ENCODE results near the gene RFC5.

RFC5 gene

GRCh38 chr12:118036672-118037411 lies 20.3 kb downstream of the RFC5 start:
- H3K4me3 Mint-ChIP-seq = no peak overlapping the region
- H3K4me1 Mint-ChIP-seq = no peaks in the 10 kb centered on the region
- H3K36me3 Mint-ChIP-seq (ENCODE audit: low read depth) = peaks cover 64% of the 10 kb centered on the region
- no peaks in the 10 kb centered on the region for H3K27me3 Mint-ChIP-seq (ENCODE audit: low read depth)
- no peaks in the 10 kb centered on the region for H3K9me3 Mint-ChIP-seq
- no peak overlapping the region for H3K27ac Mint-ChIP-seq
- TF ChIP-seq CTCF (IDR thresholded peaks at IDR 0.05; ENCODE audit: unreplicated experiment in 3 of 3) = no peak

DNA sequence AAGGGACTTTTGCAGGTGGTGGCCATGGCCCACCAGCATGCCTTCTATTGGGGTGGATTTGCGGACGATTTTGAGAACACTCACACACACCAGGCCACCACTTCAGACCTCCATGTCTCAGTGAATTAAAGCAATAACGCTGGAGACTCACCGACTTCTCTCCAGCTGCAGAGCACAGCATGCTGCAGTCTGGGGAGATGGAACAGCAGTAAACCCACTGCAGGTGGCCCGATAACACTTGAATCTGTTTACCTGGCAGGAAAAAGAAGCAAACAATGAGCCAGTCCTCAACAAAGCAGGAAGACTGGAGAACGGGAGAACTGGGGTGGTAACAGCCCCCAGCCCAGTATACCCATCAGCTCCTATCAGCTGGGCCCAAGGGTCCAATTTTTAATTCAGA lies 21.6 kb downstream of the RFC5 start:
- H3K4me3 Mint-ChIP-seq = no peak overlapping the region
- H3K27me3 Mint-ChIP-seq (ENCODE audit: low read depth) = no peaks in the 10 kb centered on the region
- no peak overlapping the region for H3K27ac Mint-ChIP-seq
- no peaks in the 10 kb centered on the region for H3K4me1 Mint-ChIP-seq
- H3K36me3 Mint-ChIP-seq (ENCODE audit: low read depth) = peaks cover 73% of the 10 kb centered on the region
- no peak for TF ChIP-seq CTCF (IDR thresholded peaks at IDR 0.05; ENCODE audit: unreplicated experiment in 3 of 3)
- H3K9me3 Mint-ChIP-seq = no peaks in the 10 kb centered on the region

GRCh38 chr12:118042091-118042490 lies 25.6 kb downstream of the RFC5 start:
- H3K36me3 Mint-ChIP-seq (ENCODE audit: low read depth) = peaks cover 71% of the 10 kb centered on the region
- no peak for TF ChIP-seq CTCF (IDR thresholded peaks at IDR 0.05; ENCODE audit: unreplicated experiment in 3 of 3)
- no peaks in the 10 kb centered on the region for H3K9me3 Mint-ChIP-seq
- no peaks in the 10 kb centered on the region for H3K4me1 Mint-ChIP-seq
- H3K27ac Mint-ChIP-seq = no peak overlapping the region
- H3K27me3 Mint-ChIP-seq (ENCODE audit: low read depth) = no peaks in the 10 kb centered on the region
- H3K4me3 Mint-ChIP-seq = no peak overlapping the region

- Mint-ChIP-seq H3K27me3 (ENCODE audit: low read depth) (no peaks in the 10 kb centered on the region), H3K27ac (no peak overlapping the region), H3K36me3 (ENCODE audit: low read depth) (peaks cover 65% of the 10 kb centered on the region), H3K4me1 (no peaks in the 10 kb centered on the region), H3K4me3 (no peak overlapping the region), H3K9me3 (no peaks in the 10 kb centered on the region)
- no peak for TF ChIP-seq CTCF (IDR thresholded peaks at IDR 0.05; ENCODE audit: unreplicated experiment in 3 of 3)
These were observed 27.6 kb downstream of the RFC5 start for GRCh38 chr12:118044075-118044474.

DNA sequence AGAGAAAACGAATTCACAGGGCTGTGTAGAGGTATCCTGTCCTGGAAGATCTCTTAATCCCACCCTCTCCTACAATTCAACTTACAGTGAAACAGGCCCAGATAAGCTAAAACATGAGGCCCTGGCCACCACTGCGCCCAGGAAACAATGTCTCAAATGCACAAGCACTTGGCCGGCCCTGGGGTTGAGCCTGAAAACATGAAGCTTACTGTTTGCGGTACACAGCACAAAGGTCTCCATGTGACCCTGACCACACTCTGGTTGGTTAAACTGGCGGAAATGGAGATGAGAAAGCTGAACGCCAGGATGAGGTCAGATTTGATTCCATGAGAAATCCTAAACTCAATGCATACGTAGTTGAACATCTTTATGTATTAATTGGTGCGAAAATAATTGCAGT lies 28.1 kb downstream of the RFC5 start:
- no peaks in the 10 kb centered on the region for H3K9me3 Mint-ChIP-seq

More for the DNA sequence above, 28.1 kb downstream of the RFC5 start:
- Mint-ChIP-seq H3K4me1 (no peaks in the 10 kb centered on the region), H3K27ac (no peak overlapping the region), H3K27me3 (ENCODE audit: low read depth) (no peaks in the 10 kb centered on the region), H3K36me3 (ENCODE audit: low read depth) (peaks cover 64% of the 10 kb centered on the region), H3K4me3 (no peak overlapping the region)
- TF ChIP-seq CTCF (IDR thresholded peaks at IDR 0.05; ENCODE audit: unreplicated experiment in 3 of 3) = no peak

Data from nephron (organoid).